C4-2B (cell line): ENCODE measurements around the gene FGF5.

ENCODE experiments used
- ZFX ChIP-seq: fragments of 450-650 bp; IDR thresholded peaks from 2 replicates; pipeline ENCODE4 v1.6.1; 2017
- TF ChIP-seq, protein P1 (sequence below): fragments of 450-650 bp; conservative IDR thresholded peaks from 2 replicates; pipeline ENCODE4 v1.5.1; 2017; ENCODE audit warnings: mild to moderate bottlenecking

GRCh38 chr4:80259012-80259411 lies 7.5 kb upstream of the FGF5 start:
- TF ChIP-seq, protein P1, sequence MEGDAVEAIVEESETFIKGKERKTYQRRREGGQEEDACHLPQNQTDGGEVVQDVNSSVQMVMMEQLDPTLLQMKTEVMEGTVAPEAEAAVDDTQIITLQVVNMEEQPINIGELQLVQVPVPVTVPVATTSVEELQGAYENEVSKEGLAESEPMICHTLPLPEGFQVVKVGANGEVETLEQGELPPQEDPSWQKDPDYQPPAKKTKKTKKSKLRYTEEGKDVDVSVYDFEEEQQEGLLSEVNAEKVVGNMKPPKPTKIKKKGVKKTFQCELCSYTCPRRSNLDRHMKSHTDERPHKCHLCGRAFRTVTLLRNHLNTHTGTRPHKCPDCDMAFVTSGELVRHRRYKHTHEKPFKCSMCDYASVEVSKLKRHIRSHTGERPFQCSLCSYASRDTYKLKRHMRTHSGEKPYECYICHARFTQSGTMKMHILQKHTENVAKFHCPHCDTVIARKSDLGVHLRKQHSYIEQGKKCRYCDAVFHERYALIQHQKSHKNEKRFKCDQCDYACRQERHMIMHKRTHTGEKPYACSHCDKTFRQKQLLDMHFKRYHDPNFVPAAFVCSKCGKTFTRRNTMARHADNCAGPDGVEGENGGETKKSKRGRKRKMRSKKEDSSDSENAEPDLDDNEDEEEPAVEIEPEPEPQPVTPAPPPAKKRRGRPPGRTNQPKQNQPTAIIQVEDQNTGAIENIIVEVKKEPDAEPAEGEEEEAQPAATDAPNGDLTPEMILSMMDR: no peak
- TF ChIP-seq ZFX: no peak
